Gastroesophageal sphincter (tissue), 4 donors: Measurements from ENCODE around the gene RAD51D. TPM values are rescaled to one million over a fixed set of nuclear protein-coding genes. Genes with fewer than 3 reads are reported as not detected.

Experiments used
- ATAC-seq: fragments of 150-250 bp; one replicate; pipeline ENCODE4 v1.9.1; 2016; ENCODE audit warnings: mild to moderate bottlenecking, moderate library complexity
- H3K27ac ChIP-seq, 4 donors: fragments of 200-600 bp; sonication (generic) in 3 of 4; 1 replicate in 3 of 4; 2 replicates in 1 of 4; pipeline ENCODE4 v1.5.1; 2016 to 2019
- H3K27me3 ChIP-seq: fragments of 200-600 bp; sonication (generic); one replicate; pipeline ENCODE4 v1.5.1; 2019
- H3K36me3 ChIP-seq, 2 donors: fragments of 200-600 bp; sonication (generic); one replicate each; pipeline ENCODE4 v1.5.1; 2019; ENCODE audit warnings: control low read depth in 1 of 2
- H3K4me1 ChIP-seq, 3 donors: fragments of 200-600 bp; sonication (generic); 1 replicate in 2 of 3; 2 replicates in 1 of 3; pipeline ENCODE4 v1.5.1; 2016 to 2019; ENCODE audit warnings: control low read depth in 2 of 3
- H3K4me3 ChIP-seq, 2 donors: fragments of 200-600 bp; sonication (generic); one replicate each; pipeline ENCODE4 v1.5.1; 2019; ENCODE audit warnings: mild to moderate bottlenecking in 1 of 2, moderate library complexity in 1 of 2
- H3K9me3 ChIP-seq, 3 donors: fragments of 200-600 bp; sonication (generic); one replicate each; pipeline ENCODE4 v1.5.1; 2017 to 2019; ENCODE audit warnings: control low read depth in 2 of 3
- EP300 ChIP-seq: sonication (generic); formaldehyde crosslinking; IDR thresholded peaks from one replicate; pipeline ENCODE4 v1.6.1; 2017; ENCODE audit warnings: antibody characterized with exemption, mild to moderate bottlenecking
- POLR2A ChIP-seq, 2 donors: fragments of 450-650 bp; IDR thresholded peaks; one replicate each; pipeline ENCODE4 v1.6.1; 2017; ENCODE audit warnings: antibody characterized with exemption in 2 of 2, mild to moderate bottlenecking in 2 of 2, moderate library complexity in 1 of 2
- POLR2AphosphoS5 ChIP-seq: sonication (generic); formaldehyde crosslinking; IDR thresholded peaks from one replicate; pipeline ENCODE4 v1.6.1; 2017; ENCODE audit warnings: antibody characterized with exemption
- WGBS, 2 donors: methylation state at CpG; one replicate each; pipeline ENCODE4 v1.1.5; 2018; ENCODE audit warnings: low coverage in 1 of 2; 5-methylcytosine and 5-hydroxymethylcytosine counted together
- total RNA-seq, 4 donors: library from RNA; depleted of rRNA; stranded (reverse); fragments of >200 nt; gene quantifications; one replicate each; pipeline ENCODE4 v1.1.0, GENCODE V29; 2016
- TF ChIP-seq, protein P1 (sequence below), 4 experiments: fragments of 200-600 bp in 2 of 4; fragments of 450-650 bp in 2 of 4; sonication (generic) in 1 of 4; IDR thresholded peaks; one replicate each; pipeline ENCODE4 v1.5.1; 2017 to 2019; ENCODE audit warnings: antibody characterized with exemption in 4 of 4, mild to moderate bottlenecking in 2 of 4, moderate library complexity in 2 of 4

The RAD51D gene
- total RNA-seq, 4 donors from 2014 or later, result 5.1 to 11.1 (median 9.1) TPM

DNA sequence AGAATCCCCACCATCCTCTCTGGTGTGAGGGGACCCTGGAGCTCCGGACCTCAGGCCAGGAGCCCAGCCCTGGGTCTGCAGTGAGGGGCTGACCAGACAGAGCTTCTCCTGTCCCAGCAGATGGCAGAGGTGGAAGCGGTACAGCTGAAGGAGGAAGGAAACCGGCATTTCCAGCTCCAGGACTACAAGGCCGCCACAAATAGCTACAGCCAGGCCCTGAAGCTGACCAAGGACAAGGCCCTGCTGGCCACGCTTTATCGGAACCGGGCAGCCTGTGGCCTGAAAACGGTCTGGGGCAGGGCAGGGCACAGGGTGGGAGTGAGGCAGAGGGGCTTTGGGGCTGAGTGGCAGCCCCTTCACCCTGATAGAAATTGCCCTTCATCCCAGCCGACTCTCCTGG is 28.5 kb upstream of the RAD51D start:
- Histone ChIP-seq H3K4me3 (no peak overlapping the region), H3K4me1 (no peaks in the 10 kb centered on the region), H3K27me3 (peaks cover 11% of the 10 kb centered on the region), H3K36me3 (no peaks in the 10 kb centered on the region), H3K27ac (no peak overlapping the region), H3K9me3 (no peaks in the 10 kb centered on the region)
- WGBS, 2 donors, result no CpG with 5 or more reads among the region's 9 CpGs
- TF ChIP-seq, protein P1, sequence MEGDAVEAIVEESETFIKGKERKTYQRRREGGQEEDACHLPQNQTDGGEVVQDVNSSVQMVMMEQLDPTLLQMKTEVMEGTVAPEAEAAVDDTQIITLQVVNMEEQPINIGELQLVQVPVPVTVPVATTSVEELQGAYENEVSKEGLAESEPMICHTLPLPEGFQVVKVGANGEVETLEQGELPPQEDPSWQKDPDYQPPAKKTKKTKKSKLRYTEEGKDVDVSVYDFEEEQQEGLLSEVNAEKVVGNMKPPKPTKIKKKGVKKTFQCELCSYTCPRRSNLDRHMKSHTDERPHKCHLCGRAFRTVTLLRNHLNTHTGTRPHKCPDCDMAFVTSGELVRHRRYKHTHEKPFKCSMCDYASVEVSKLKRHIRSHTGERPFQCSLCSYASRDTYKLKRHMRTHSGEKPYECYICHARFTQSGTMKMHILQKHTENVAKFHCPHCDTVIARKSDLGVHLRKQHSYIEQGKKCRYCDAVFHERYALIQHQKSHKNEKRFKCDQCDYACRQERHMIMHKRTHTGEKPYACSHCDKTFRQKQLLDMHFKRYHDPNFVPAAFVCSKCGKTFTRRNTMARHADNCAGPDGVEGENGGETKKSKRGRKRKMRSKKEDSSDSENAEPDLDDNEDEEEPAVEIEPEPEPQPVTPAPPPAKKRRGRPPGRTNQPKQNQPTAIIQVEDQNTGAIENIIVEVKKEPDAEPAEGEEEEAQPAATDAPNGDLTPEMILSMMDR (IDR thresholded peaks at IDR 0.05), result no peak
- TF ChIP-seq POLR2AphosphoS5, result no peak
- TF ChIP-seq EP300, result no peak
- no peak for TF ChIP-seq POLR2A (IDR thresholded peaks at IDR 0.05)
- no peak for ATAC-seq

DNA sequence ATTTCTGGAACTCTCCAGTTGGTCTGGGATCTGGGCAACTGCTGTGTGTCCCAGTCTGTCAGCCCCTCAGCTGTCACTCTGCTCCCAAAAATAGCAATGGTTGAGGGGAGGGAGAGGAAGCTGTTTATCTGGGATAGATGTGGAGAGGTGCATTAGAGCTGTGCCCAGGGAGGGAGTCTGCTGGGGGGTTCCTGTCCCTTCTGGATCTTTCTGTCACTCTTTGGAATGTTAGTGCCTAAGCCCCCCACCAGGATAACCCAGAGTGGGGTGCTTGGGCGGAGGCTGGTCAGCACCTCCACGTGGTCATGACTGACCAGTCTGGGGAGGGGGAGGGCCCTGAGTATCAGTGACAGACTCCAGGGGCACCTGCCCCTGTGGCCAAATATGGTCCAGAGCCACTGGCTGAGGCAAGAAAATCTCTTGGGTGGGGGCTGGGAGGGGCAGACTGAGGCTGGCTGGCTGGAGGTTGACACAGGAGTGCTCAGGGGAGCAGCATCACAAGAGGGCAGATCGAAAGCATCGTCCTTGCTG is 27.8 kb upstream of the RAD51D start, which contains the start of gene UNC45B:
TSS of gene UNC45B (plus strand) at position 443 of the 531 bp plus-strand sequence. CDS start 447 bp downstream, outside the sequence.
- 100% methylated on average over 2 of the region's 4 CpGs; no CpG with 5 or more reads in 1 of the 2 donors for WGBS, 2 donors
- ATAC-seq, result no peak

DNA sequence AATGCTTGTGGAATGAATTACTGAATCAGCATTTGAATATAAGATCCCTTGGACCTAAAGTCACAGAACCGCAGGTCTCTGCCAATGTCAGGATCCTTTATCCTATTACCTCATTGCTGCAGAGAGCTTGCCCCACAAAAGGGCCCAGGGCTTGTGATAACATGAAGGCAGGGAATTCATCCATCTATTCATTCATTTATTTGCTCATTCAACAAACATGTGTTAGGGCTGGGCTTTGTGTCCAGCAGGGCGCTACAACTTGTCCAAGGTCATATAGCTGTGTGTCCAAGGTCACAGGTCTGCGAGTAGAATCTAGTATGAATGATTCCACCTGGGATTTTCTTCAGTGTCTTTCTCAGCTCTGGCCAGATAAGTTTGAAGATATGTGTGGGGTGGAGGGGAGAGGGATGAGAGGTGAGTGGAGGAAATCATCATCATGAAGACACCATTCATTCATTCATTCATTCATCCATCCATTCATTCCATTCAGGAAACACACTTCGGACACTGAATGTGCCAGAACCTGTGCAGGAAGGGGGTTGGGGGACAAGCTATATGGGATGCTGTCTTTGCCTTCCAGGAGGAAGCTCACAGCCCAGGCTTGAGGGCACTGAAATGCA is 26.7 kb upstream of the RAD51D start:
- H3K36me3 ChIP-seq, result no peaks in the 10 kb centered on the region
- H3K4me1 ChIP-seq, result peaks cover 0 to 10% (median 0%) of the 10 kb centered on the region in 3 donors
- no peak overlapping the region for H3K4me3 ChIP-seq
- H3K9me3 ChIP-seq, result no peaks in the 10 kb centered on the region
- 67 to 68% methylated on average over 1 to 3 of the region's 4 CpGs for WGBS, 2 donors
- peaks cover 11% of the 10 kb centered on the region for H3K27me3 ChIP-seq
- TF ChIP-seq, protein P1 (IDR thresholded peaks at IDR 0.05), result no peak
- TF ChIP-seq POLR2AphosphoS5 (no peak), EP300 (no peak), POLR2A (IDR thresholded peaks at IDR 0.05) (no peak)
- ATAC-seq, result no peak
- H3K27ac ChIP-seq, result no peak overlapping the region

More for the DNA sequence above, 27.8 kb upstream of the RAD51D start, which contains the start of gene UNC45B:
- no peak for TF ChIP-seq POLR2AphosphoS5
- TF ChIP-seq, protein P1 (IDR thresholded peaks at IDR 0.05), result no peak
- no peak for TF ChIP-seq POLR2A (IDR thresholded peaks at IDR 0.05)
- TF ChIP-seq EP300, result no peak
- Histone ChIP-seq H3K27me3 (peaks cover 11% of the 10 kb centered on the region), H3K27ac (no peak within 1 kb of the TSS), H3K4me3 (no peak within 1 kb of the TSS), H3K9me3 (no peaks in the 10 kb centered on the region), H3K4me1 (peaks cover 0 to 3% (median 0%) of the 10 kb centered on the region in 3 donors), H3K36me3 (no peaks in the 10 kb centered on the region)

DNA sequence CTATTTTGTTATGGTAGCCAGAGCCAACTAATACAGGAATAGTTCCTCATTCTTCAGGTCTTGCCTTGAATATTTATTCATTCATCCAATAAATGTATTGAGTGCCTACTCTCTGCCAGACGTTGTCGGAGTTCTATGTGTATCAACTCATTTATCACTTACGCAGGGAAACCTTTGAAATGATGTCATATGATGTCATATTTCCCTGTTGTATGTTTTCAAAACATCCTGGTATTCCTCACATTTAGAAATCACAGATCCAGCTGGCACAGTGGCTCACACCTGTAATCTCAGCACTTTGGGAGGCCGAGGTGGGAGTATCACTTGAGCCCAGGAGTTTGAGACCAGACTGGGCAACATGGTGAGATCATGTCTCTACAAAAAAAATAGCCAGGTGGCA is 25.2 kb upstream of the RAD51D start:
- Histone ChIP-seq H3K36me3 (peaks cover 0 to 1% of the 10 kb centered on the region in 2 donors), H3K4me3 (no peak overlapping the region), H3K27ac (no peak overlapping the region), H3K27me3 (peaks cover 11% of the 10 kb centered on the region), H3K9me3 (no peaks in the 10 kb centered on the region), H3K4me1 (peaks cover 0 to 22% (median 3%) of the 10 kb centered on the region in 3 donors)
- no peak for ATAC-seq
- TF ChIP-seq, protein P1 (IDR thresholded peaks at IDR 0.05), result no peak
- TF ChIP-seq EP300 (no peak), POLR2AphosphoS5 (no peak), POLR2A (IDR thresholded peaks at IDR 0.05) (no peak)
- WGBS, 2 donors, result 62 to 95% methylated on average over 3 to 4 of the region's 4 CpGs

DNA sequence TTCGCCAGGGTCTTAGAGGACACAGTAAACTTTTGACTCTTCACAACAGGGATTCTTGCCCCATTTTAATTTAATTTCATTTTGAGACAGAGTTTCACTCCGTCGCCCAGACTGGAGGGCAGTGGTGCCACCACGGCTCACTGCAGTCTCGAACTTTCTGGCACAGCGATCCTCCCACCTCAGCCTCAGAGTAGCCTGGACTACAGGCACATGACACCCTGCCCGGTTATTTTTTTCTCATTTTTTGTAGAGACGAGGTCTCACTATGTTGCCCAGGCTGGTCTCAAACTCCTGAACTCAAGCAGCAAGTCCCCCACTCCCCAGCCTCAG is 22.8 kb upstream of the RAD51D start:
- H3K4me1 ChIP-seq, result peaks cover 0 to 22% (median 3%) of the 10 kb centered on the region in 3 donors
- H3K27ac ChIP-seq, result peak overlapping the region in 1 of 4 donors; percentile 27
- H3K27me3 ChIP-seq, result peaks cover 4% of the 10 kb centered on the region
- TF ChIP-seq EP300 (no peak), POLR2A (IDR thresholded peaks at IDR 0.05) (no peak)
- TF ChIP-seq, protein P1 (IDR thresholded peaks at IDR 0.05), result no peak
- H3K9me3 ChIP-seq, result no peaks in the 10 kb centered on the region
- peak overlapping the region; percentile 85 to 92 for H3K4me3 ChIP-seq
- H3K36me3 ChIP-seq, result peaks cover 0 to 25% of the 10 kb centered on the region in 2 donors
- no peak for ATAC-seq
- WGBS, 2 donors, result 67% methylated on average over 7 of the region's 8 CpGs; no CpG with 5 or more reads in 1 of the 2 donors
